ENCODE data around the gene MREG.

MREG gene

GRCh38 chr2:215970425-215970824 lies 42.9 kb downstream of the MREG start:
- DNase-seq (ENCODE audit: low read depth) = no peak
- H3K4me3 ChIP-seq (ENCODE audit: low read depth, low read length) = no peak overlapping the region
- no peak for TF ChIP-seq CTCF (IDR thresholded peaks at IDR 0.05; ENCODE audit: insufficient read depth, low read depth, low read length, missing control alignments)

DNA sequence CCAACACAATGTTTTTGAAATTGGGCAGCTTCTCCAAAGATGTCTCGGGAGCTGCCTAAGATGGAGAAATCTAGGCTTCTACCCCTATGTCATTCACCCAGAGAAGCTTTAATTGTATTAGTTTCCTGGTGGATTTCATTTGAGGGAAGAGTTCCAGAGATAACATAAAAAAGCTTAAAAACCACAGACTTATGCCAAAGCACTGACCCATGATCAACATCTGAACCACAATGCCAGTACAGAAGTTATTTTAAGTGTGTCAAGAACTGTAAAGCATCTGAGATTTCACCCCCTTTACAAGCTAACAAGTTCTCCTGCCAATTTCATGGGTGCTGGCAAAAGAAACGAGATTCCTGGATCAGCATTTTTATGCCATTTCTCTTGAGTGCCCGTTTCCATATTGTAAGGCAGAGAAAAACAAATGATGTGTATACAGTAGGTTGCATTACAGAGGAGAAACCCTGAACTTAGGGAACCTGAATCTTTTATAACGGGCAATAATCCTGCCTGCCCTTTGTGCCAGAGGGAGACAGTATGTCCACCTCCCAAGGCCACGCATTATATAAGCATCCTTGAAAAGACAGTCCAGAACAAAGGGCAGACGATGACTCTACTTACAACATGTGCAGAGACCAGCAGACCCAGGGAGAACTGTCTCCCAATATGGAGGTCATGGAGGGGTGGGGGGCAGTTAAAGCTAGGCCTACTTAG lies 44.1 kb downstream of the MREG start:
- no peak for TF ChIP-seq CTCF (IDR thresholded peaks at IDR 0.05; ENCODE audit: insufficient read depth, low read depth, low read length, missing control alignments)
- no peak overlapping the region for H3K4me3 ChIP-seq (ENCODE audit: low read depth, low read length)
- DNase-seq (ENCODE audit: low read depth) = no peak

GRCh38 chr2:215968499-215968898 lies 44.9 kb downstream of the MREG start:
- DNase-seq (ENCODE audit: low read depth) = no peak
- no peak overlapping the region for H3K4me3 ChIP-seq (ENCODE audit: low read depth, low read length)
- no peak for TF ChIP-seq CTCF (IDR thresholded peaks at IDR 0.05; ENCODE audit: insufficient read depth, low read depth, low read length, missing control alignments)

- no peak overlapping the region for H3K4me3 ChIP-seq (ENCODE audit: low read depth, low read length)
- TF ChIP-seq CTCF (IDR thresholded peaks at IDR 0.05; ENCODE audit: insufficient read depth, low read depth, low read length, missing control alignments) = no peak
- DNase-seq (ENCODE audit: low read depth) = no peak
Observed at GRCh38 chr2:215967590-215968378, 45.6 kb downstream of the MREG start.

- TF ChIP-seq CTCF (IDR thresholded peaks at IDR 0.05; ENCODE audit: insufficient read depth, low read depth, low read length, missing control alignments) = no peak
- no peak overlapping the region for H3K4me3 ChIP-seq (ENCODE audit: low read depth, low read length)
- DNase-seq (ENCODE audit: low read depth) = no peak
Observed at GRCh38 chr2:215966951-215967350, 46.4 kb downstream of the MREG start.

DNA sequence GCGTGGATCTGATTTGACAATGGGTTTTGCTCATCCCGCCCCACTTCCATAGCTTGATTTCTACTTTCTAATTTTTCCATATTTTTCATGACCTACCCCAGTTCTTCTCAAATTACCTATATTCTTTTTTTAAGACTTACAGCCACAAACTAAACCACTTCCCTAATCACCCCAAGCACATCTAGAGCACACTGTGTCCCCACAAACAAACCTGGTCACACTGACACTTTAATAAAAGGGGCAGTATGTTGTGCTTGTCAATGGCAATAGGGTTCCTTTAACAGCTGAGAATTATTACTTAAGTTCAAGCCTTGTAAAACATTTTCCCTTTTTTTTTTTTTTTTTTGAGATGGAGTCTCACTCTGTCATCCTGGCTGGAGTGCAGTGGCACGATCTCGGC lies 47.1 kb downstream of the MREG start:
- TF ChIP-seq CTCF (IDR thresholded peaks at IDR 0.05; ENCODE audit: insufficient read depth, low read depth, low read length, missing control alignments) = no peak
- no peak overlapping the region for H3K4me3 ChIP-seq (ENCODE audit: low read depth, low read length)
- no peak for DNase-seq (ENCODE audit: low read depth)
